AG04449 (cell line): Measurements from ENCODE around the gene LPAR1.

ENCODE experiments used
- CTCF ChIA-PET: fragments of 350-600 bp; formaldehyde crosslinking; extraction: SDS; loops from one replicate; lab custom pipeline; 2021; ENCODE audit warnings: antibody characterized with exemption; lab: Yijun Ruan, JAX
- POLR2A ChIA-PET: fragments of 400-600, 350-600 bp; formaldehyde crosslinking; extraction: SDS; loops from one replicate; lab custom pipeline; 2020; ENCODE audit warnings: antibody characterized with exemption, inconsistent platforms; lab: Yijun Ruan, JAX
- DNase-seq: peaks from one replicate; pipeline ENCODE4 v3.0.0-alpha.2; 2010; ENCODE audit warnings: low read depth, low spot score
- H3K4me3 ChIP-seq: 2 replicates; pipeline ENCODE4 v1.5.1; 2011; ENCODE audit warnings: low read depth, mild to moderate bottlenecking, control low read depth, low read length
- TF ChIP-seq, protein P1 (sequence below): IDR thresholded peaks from one replicate; pipeline ENCODE4 v1.5.1; 2011; ENCODE audit warnings: mild to moderate bottlenecking, moderate library complexity, low read length, control low read depth, inconsistent platforms; ENCODE audit not compliant: insufficient read depth; ENCODE audit errors: missing control alignments

The LPAR1 gene

DNA sequence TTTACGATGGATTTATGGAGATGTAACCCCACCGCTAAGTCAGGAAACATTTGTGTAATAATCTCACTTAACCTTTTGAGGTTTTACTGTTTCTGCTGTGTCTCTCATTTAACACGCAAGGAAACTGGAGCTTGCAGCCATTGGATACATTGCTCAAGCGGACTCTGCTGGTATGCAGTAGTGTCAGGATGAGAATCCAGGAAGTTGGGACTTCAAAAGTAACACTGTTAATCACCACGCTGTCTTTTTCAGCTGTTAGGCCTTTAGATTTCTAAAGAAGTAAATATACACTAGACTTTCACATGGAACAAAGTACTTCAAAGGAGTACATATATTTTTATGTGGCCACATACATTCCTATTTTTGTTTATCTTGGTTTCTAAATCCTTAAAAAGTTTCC is 114.7 kb downstream of the LPAR1 start:
- H3K4me3 ChIP-seq, result no peak overlapping the region
- no peak for DNase-seq
- TF ChIP-seq, protein P1, sequence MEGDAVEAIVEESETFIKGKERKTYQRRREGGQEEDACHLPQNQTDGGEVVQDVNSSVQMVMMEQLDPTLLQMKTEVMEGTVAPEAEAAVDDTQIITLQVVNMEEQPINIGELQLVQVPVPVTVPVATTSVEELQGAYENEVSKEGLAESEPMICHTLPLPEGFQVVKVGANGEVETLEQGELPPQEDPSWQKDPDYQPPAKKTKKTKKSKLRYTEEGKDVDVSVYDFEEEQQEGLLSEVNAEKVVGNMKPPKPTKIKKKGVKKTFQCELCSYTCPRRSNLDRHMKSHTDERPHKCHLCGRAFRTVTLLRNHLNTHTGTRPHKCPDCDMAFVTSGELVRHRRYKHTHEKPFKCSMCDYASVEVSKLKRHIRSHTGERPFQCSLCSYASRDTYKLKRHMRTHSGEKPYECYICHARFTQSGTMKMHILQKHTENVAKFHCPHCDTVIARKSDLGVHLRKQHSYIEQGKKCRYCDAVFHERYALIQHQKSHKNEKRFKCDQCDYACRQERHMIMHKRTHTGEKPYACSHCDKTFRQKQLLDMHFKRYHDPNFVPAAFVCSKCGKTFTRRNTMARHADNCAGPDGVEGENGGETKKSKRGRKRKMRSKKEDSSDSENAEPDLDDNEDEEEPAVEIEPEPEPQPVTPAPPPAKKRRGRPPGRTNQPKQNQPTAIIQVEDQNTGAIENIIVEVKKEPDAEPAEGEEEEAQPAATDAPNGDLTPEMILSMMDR, result no peak
- POLR2A ChIA-PET, result no interaction called here
- CTCF ChIA-PET, result interaction anchor here (1.0 kb wide), 1 partner anchor 12 kb away, joined by 4 read pairs; no protein-coding TSS in a partner anchor

DNA sequence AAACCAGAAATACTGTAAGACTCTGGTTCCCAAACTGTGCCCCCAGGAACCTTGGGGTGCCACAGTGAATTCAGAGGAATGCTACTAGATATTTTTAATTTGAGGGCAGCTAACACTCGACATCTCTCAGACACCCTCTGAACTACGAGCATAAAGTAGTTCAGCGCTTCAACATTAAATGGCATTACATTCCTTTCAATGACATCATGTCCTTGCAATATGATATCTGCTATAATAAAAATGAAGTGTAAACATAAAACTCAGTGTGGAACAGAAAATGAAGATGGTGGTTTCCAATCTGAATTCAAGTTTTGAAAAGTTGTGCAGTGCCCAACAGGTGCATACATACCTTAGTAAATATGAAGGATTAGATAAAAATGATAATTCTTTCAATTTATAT is 116.1 kb downstream of the LPAR1 start:
- TF ChIP-seq, protein P1, result no peak
- CTCF ChIA-PET, result no interaction called here
- POLR2A ChIA-PET, result no interaction called here
- no peak overlapping the region for H3K4me3 ChIP-seq
- no peak for DNase-seq

- no peak for DNase-seq
- no peak overlapping the region for H3K4me3 ChIP-seq
- ChIA-PET CTCF (no interaction called here), POLR2A (no interaction called here)
- TF ChIP-seq, protein P1, result no peak
These were observed 116.6 kb downstream of the LPAR1 start for GRCh38 chr9:110921705-110922104.

GRCh38 chr9:110919609-110920008 is 118.7 kb downstream of the LPAR1 start:
- TF ChIP-seq, protein P1, result no peak
- no peak for DNase-seq
- CTCF ChIA-PET, result interaction anchor here (1.8 kb wide), 1 partner anchor 379 kb away, joined by 4 read pairs; no protein-coding TSS in a partner anchor
- no peak overlapping the region for H3K4me3 ChIP-seq
- POLR2A ChIA-PET, result no interaction called here

DNA sequence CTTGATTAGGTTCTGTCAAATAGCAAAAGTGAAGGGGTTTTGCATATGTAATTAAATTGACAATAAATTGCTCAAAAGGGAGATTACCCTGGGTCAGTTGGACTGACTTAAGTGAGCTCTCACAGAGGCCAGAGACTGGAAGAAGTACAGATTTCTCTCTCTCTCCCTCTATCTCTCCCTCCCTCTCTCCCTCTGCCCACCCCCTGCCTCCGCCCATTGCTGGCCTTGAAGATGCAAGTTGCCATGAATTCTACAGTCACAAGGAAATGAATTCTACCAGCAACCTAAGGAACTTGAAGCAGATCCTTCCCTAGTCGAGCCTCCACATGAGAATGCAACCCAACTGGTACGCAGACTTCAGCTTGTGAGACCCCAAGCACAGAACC is 119.2 kb downstream of the LPAR1 start:
- ChIA-PET CTCF (interaction anchor here (1.8 kb wide), 1 partner anchor 380 kb away, joined by 4 read pairs; no protein-coding TSS in a partner anchor), POLR2A (interaction anchor here (1.0 kb wide), 1 partner anchor 14 kb away, joined by 3 read pairs; no protein-coding TSS in a partner anchor)
- DNase-seq, result no peak
- TF ChIP-seq, protein P1, result no peak
- H3K4me3 ChIP-seq, result no peak overlapping the region

GRCh38 chr9:110918316-110919049 is 119.8 kb downstream of the LPAR1 start:
- CTCF ChIA-PET, result interaction anchor here (1.8 kb wide), 1 partner anchor 380 kb away, joined by 4 read pairs; no protein-coding TSS in a partner anchor
- POLR2A ChIA-PET, result interaction anchor here (1.0 kb wide), 1 partner anchor 15 kb away, joined by 3 read pairs; no protein-coding TSS in a partner anchor
- DNase-seq, result no peak
- TF ChIP-seq, protein P1, result no peak
- H3K4me3 ChIP-seq, result no peak overlapping the region
